Measurements from ENCODE around the gene EPB41L1.
A peak's percentile ranks its signal among the peaks of the same experiment; 100 is the strongest.

The EPB41L1 gene

GRCh38 chr20:36225666-36226065 is 71.1 kb downstream of the EPB41L1 start:
- DNase-seq (ENCODE audit: low spot score) = no peak

- no peak for DNase-seq (ENCODE audit: low spot score)
Observed at GRCh38 chr20:36228770-36229169, 74.2 kb downstream of the EPB41L1 start.

GRCh38 chr20:36230019-36230418 is 75.5 kb downstream of the EPB41L1 start:
- DNase-seq (ENCODE audit: low spot score) = no peak

GRCh38 chr20:36231331-36231730 is 76.8 kb downstream of the EPB41L1 start:
- no peak for DNase-seq (ENCODE audit: low spot score)

- no peak for DNase-seq (ENCODE audit: low spot score)
Observed at GRCh38 chr20:36234771-36235320, 80.3 kb downstream of the EPB41L1 start.

GRCh38 chr20:36235892-36236785 is 81.6 kb downstream of the EPB41L1 start, which contains the start of gene AAR2:
Gene AAR2, plus strand, starts transcription at chr20:36236478. Its CDS starts 3,391 bp downstream, at chr20:36239869.
- peak; percentile 70 for DNase-seq (ENCODE audit: low spot score)

- no peak for DNase-seq (ENCODE audit: low spot score)
Observed at GRCh38 chr20:36236786-36237121, 82.2 kb downstream of the EPB41L1 start.

- DNase-seq (ENCODE audit: low spot score) = no peak
Observed at GRCh38 chr20:36237477-36237876, 82.9 kb downstream of the EPB41L1 start.

- no peak for DNase-seq (ENCODE audit: low spot score)
Observed at GRCh38 chr20:36238153-36238552, 83.6 kb downstream of the EPB41L1 start.

- DNase-seq (ENCODE audit: low spot score) = no peak
Observed at GRCh38 chr20:36238760-36239159, 84.2 kb downstream of the EPB41L1 start.

GRCh38 chr20:36240076-36240475 is 85.5 kb downstream of the EPB41L1 start:
- no peak for DNase-seq (ENCODE audit: low spot score)

GRCh38 chr20:36241678-36242077 is 87.1 kb downstream of the EPB41L1 start:
- DNase-seq (ENCODE audit: low spot score) = no peak

GRCh38 chr20:36243726-36244125 is 89.2 kb downstream of the EPB41L1 start:
- DNase-seq (ENCODE audit: low spot score) = no peak

GRCh38 chr20:36246401-36246800 is 91.9 kb downstream of the EPB41L1 start:
- DNase-seq (ENCODE audit: low spot score) = no peak

- no peak for DNase-seq (ENCODE audit: low spot score)
Observed at GRCh38 chr20:36248836-36249235, 94.3 kb downstream of the EPB41L1 start.

- no peak for DNase-seq (ENCODE audit: low spot score)
Observed at GRCh38 chr20:36249450-36249849, 94.9 kb downstream of the EPB41L1 start.

- DNase-seq (ENCODE audit: low spot score) = no peak
Observed at GRCh38 chr20:36251426-36251825, 96.9 kb downstream of the EPB41L1 start.

- DNase-seq (ENCODE audit: low spot score) = no peak
Observed at GRCh38 chr20:36252511-36252910, 98.0 kb downstream of the EPB41L1 start.

GRCh38 chr20:36253036-36253435 is 98.5 kb downstream of the EPB41L1 start:
- no peak for DNase-seq (ENCODE audit: low spot score)

- no peak for DNase-seq (ENCODE audit: low spot score)
Observed at GRCh38 chr20:36254076-36254475, 99.5 kb downstream of the EPB41L1 start.

GRCh38 chr20:36255445-36255844 is 100.9 kb downstream of the EPB41L1 start:
- no peak for DNase-seq (ENCODE audit: low spot score)

GRCh38 chr20:36259177-36260061 is 104.9 kb downstream of the EPB41L1 start:
- no peak for DNase-seq (ENCODE audit: low spot score)

- no peak for DNase-seq (ENCODE audit: low spot score)
Observed at GRCh38 chr20:36260316-36260715, 105.8 kb downstream of the EPB41L1 start.

Data from CD4-positive, alpha-beta T cell treated with Interleukin-15 for 4 hours (primary cell).